H9 (cell line): Measurements from ENCODE around the gene MALRD1. TPM values are rescaled to one million over a fixed set of nuclear protein-coding genes. Genes with fewer than 3 reads are reported as not detected.

Experiments used
- DNase-seq: peaks from one replicate; pipeline ENCODE4 v3.0.0-alpha.2; 2017
- H2AFZ ChIP-seq: one replicate; pipeline ENCODE4 v1.6.1; 2013; ENCODE audit warnings: mild to moderate bottlenecking, low read length, control low read depth, moderate library complexity
- H2AK5ac ChIP-seq: 2 replicates; pipeline ENCODE4 v1.6.1; 2013; ENCODE audit warnings: low read length, control low read depth, mixed read lengths; ENCODE audit not compliant: insufficient read length
- H2BK120ac ChIP-seq: one replicate; pipeline ENCODE4 v1.6.1; 2013; ENCODE audit warnings: low read depth, mild to moderate bottlenecking, low read length, control low read depth, inconsistent platforms; ENCODE audit not compliant: poor library complexity, severe bottlenecking
- H2BK12ac ChIP-seq: 2 replicates; pipeline ENCODE4 v1.6.1; 2013; ENCODE audit warnings: low read length, control low read depth, mixed read lengths, low read depth; ENCODE audit not compliant: insufficient read length
- H2BK15ac ChIP-seq: 2 replicates; pipeline ENCODE4 v1.6.1; 2013; ENCODE audit warnings: low read depth, low read length, control low read depth
- H2BK20ac ChIP-seq: one replicate; pipeline ENCODE4 v1.6.1; 2013; ENCODE audit warnings: low read depth, mild to moderate bottlenecking, low read length, control low read depth, inconsistent platforms; ENCODE audit not compliant: poor library complexity, severe bottlenecking
- H2BK5ac ChIP-seq: 2 replicates; pipeline ENCODE4 v1.6.1; 2013; ENCODE audit warnings: low read length, control low read depth, mixed read lengths; ENCODE audit not compliant: insufficient read length
- H3K14ac ChIP-seq: 2 replicates; pipeline ENCODE4 v1.6.1; 2013; ENCODE audit warnings: low read length, control low read depth; ENCODE audit not compliant: insufficient read depth
- H3K18ac ChIP-seq: 2 replicates; pipeline ENCODE4 v1.6.1; 2013; ENCODE audit warnings: low read depth, mild to moderate bottlenecking, mixed read lengths, low read length, control low read depth; ENCODE audit not compliant: insufficient read length
- H3K23ac ChIP-seq: 2 replicates; pipeline ENCODE4 v1.6.1; 2013; ENCODE audit warnings: low read length, control low read depth, mixed read lengths, low read depth; ENCODE audit not compliant: insufficient read length
- H3K23me2 ChIP-seq: 2 replicates; pipeline ENCODE4 v1.6.1; 2013; ENCODE audit warnings: low read depth, mild to moderate bottlenecking, mixed read lengths, low read length, control low read depth; ENCODE audit not compliant: insufficient read length, poor library complexity, severe bottlenecking
- H3K27ac ChIP-seq: 2 replicates; pipeline ENCODE4 v1.5.1; 2013; ENCODE audit warnings: low read length, control low read depth, mixed read lengths, low read depth; ENCODE audit not compliant: insufficient read length
- H3K27me3 ChIP-seq: 2 replicates; pipeline ENCODE4 v1.6.1; 2013; ENCODE audit warnings: low read length, control low read depth, inconsistent platforms; ENCODE audit not compliant: insufficient read depth
- H3K4ac ChIP-seq: 2 replicates; pipeline ENCODE4 v1.6.1; 2013; ENCODE audit warnings: low read depth, mild to moderate bottlenecking, control low read depth, inconsistent platforms, low read length, moderate library complexity
- H3K4me1 ChIP-seq: 2 replicates; pipeline ENCODE4 v1.6.1; 2013; ENCODE audit warnings: low read length, control low read depth, inconsistent platforms; ENCODE audit not compliant: insufficient read depth
- H3K4me2 ChIP-seq: 2 replicates; pipeline ENCODE4 v1.6.1; 2013; ENCODE audit warnings: low read length, control low read depth, mixed read lengths; ENCODE audit not compliant: insufficient read length, insufficient read depth
- H3K56ac ChIP-seq: 2 replicates; pipeline ENCODE4 v1.6.1; 2013; ENCODE audit warnings: low read depth, mild to moderate bottlenecking, mixed read lengths, low read length, control low read depth; ENCODE audit not compliant: insufficient read length
- H3K79me1 ChIP-seq: 2 replicates; pipeline ENCODE4 v1.6.1; 2013; ENCODE audit warnings: low read depth, mild to moderate bottlenecking, moderate library complexity, low read length, control low read depth, inconsistent platforms; ENCODE audit not compliant: insufficient read depth, poor library complexity, severe bottlenecking
- H3K79me2 ChIP-seq: 2 replicates; pipeline ENCODE4 v1.6.1; 2013; ENCODE audit warnings: low read length, control low read depth, inconsistent platforms; ENCODE audit not compliant: insufficient read depth
- H3K9ac ChIP-seq: 2 replicates; pipeline ENCODE4 v1.6.1; 2013; ENCODE audit warnings: low read length, control low read depth, mixed read lengths; ENCODE audit not compliant: insufficient read length; ENCODE audit errors: extremely low read depth
- H3K9me3 ChIP-seq: one replicate; pipeline ENCODE4 v1.6.1; 2013; ENCODE audit warnings: low read depth, low read length, inconsistent platforms; ENCODE audit not compliant: control insufficient read depth
- H3T11ph ChIP-seq: one replicate; pipeline ENCODE4 v1.6.1; 2013; ENCODE audit warnings: mild to moderate bottlenecking, low read length, control low read depth, inconsistent platforms
- H4K20me1 ChIP-seq: one replicate; pipeline ENCODE4 v1.6.1; 2013; ENCODE audit not compliant: control insufficient read depth, insufficient read length, insufficient read depth
- H4K5ac ChIP-seq: 2 replicates; pipeline ENCODE4 v1.6.1; 2013; ENCODE audit warnings: low read depth, mild to moderate bottlenecking, mixed read lengths, low read length, control low read depth; ENCODE audit not compliant: insufficient read length
- H4K8ac ChIP-seq: replicated peaks from 2 replicates; pipeline ENCODE4 v1.6.1; 2013; ENCODE audit warnings: low read length, control low read depth, mixed read lengths, low read depth; ENCODE audit not compliant: insufficient read length
- H4K91ac ChIP-seq: 2 replicates; pipeline ENCODE4 v1.6.1; 2013; ENCODE audit warnings: low read depth, mild to moderate bottlenecking, moderate library complexity, mixed read lengths, low read length, control low read depth; ENCODE audit not compliant: insufficient read length
- H3K27ac Mint-ChIP-seq, 3 experiments: 2 replicates in 2 of 3; 3 replicates in 1 of 3; pipeline ENCODE4 v1.8.0; 2020 to 2021; ENCODE audit warnings: mixed read lengths in 3 of 3, mild to moderate bottlenecking in 1 of 3, moderate library complexity in 1 of 3
- H3K27me3 Mint-ChIP-seq: 2 replicates; pipeline ENCODE4 v1.8.0; 2021; ENCODE audit warnings: low read depth, mild to moderate bottlenecking, moderate library complexity, mixed read lengths
- H3K36me3 Mint-ChIP-seq, 3 experiments: 2 replicates in 2 of 3; 3 replicates in 1 of 3; pipeline ENCODE4 v1.8.0; 2020 to 2021; ENCODE audit warnings: low read depth in 3 of 3, mixed read lengths in 3 of 3; ENCODE audit not compliant: insufficient read depth in 1 of 3
- H3K4me1 Mint-ChIP-seq, 2 experiments: 2 replicates each; pipeline ENCODE4 v1.8.0; 2020; ENCODE audit warnings: mixed read lengths in 2 of 2
- H3K4me3 Mint-ChIP-seq, 2 experiments: 2 replicates in 1 of 2; 3 replicates in 1 of 2; pipeline ENCODE4 v1.8.0; 2020 to 2021; ENCODE audit warnings: mild to moderate bottlenecking in 2 of 2, mixed read lengths in 2 of 2, moderate library complexity in 1 of 2
- H3K9me3 Mint-ChIP-seq, 2 experiments: 2 replicates in 1 of 2; 3 replicates in 1 of 2; pipeline ENCODE4 v1.8.0; 2020; ENCODE audit warnings: mild to moderate bottlenecking in 2 of 2, mixed read lengths in 2 of 2, moderate library complexity in 1 of 2
- WGBS: extraction: QIAGEN DNeasy Blood & Tissue Kit; methylation state at CpG from one replicate; pipeline ENCODE4 v1.1.7; 2013; ENCODE audit warnings: missing lambda C conversion rate, low lambda C conversion rate, mixed read lengths; ENCODE audit not compliant: insufficient read length; ENCODE audit errors: extremely low coverage; 5-methylcytosine and 5-hydroxymethylcytosine counted together
- total RNA-seq: library from RNA; stranded (reverse); gene quantifications from 2 replicates; pipeline ENCODE4 v1.2.1, GENCODE V29; 2021
- TF ChIP-seq, protein P1 (sequence below): fragments of 200-600 bp; sonication (generic); conservative IDR thresholded peaks from 3 replicates; pipeline ENCODE4 v1.8.0; 2021; ENCODE audit warnings: antibody characterized with exemption, mild to moderate bottlenecking

Gene MALRD1
- total RNA-seq, 1 experiment from 2014 or later: 0.20 TPM

DNA sequence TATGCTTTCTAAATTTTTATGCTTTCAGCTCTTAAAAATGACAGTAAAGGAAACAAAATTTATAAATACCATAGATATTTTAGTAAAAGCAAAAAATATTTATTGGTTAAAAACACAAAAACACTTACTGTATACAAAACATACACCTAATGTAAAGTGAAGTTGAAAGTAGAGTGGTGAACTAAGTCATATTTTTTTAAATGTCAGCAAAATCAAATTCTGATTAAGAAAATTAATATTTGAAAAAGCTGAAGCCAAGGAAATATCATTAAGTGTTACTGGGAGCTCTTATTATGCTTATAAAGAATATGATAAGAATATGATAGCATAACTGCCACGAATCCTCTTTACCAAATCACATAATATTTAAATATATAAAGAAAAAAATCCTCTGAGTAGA lies 702.4 kb downstream of the MALRD1 start:
- Histone ChIP-seq H3K79me2 (no peaks in the 10 kb centered on the region), H3K27ac (no peak overlapping the region), H2BK20ac (no peak overlapping the region), H3K23me2 (no peaks in the 10 kb centered on the region), H2BK12ac (no peak overlapping the region), H3K56ac (no peak overlapping the region), H3K27me3 (no peaks in the 10 kb centered on the region), H4K8ac (no peak overlapping the region), H2BK5ac (no peak overlapping the region), H3K4me2 (no peak overlapping the region), H4K5ac (no peak overlapping the region), H3K14ac (no peak overlapping the region), H3K18ac (no peak overlapping the region), H2BK120ac (no peak overlapping the region), H3K23ac (no peak overlapping the region), H2BK15ac (no peak overlapping the region), H3T11ph (no peak overlapping the region), H3K4ac (no peak overlapping the region), H4K20me1 (no peaks in the 10 kb centered on the region), H2AFZ (no peak overlapping the region), H3K9me3 (no peaks in the 10 kb centered on the region), H3K4me1 (no peaks in the 10 kb centered on the region), H4K91ac (no peak overlapping the region), H3K9ac (no peak overlapping the region), H2AK5ac (no peak overlapping the region), H3K79me1 (no peaks in the 10 kb centered on the region)
- Mint-ChIP-seq H3K36me3 (no peaks in the 10 kb centered on the region), H3K4me3 (no peak overlapping the region), H3K27ac (no peak overlapping the region), H3K4me1 (no peaks in the 10 kb centered on the region), H3K27me3 (no peaks in the 10 kb centered on the region), H3K9me3 (no peaks in the 10 kb centered on the region; a peak in 1 of 5 replicates)
- WGBS: no CpG with 5 or more reads among the region's 1 CpG
- TF ChIP-seq, protein P1, sequence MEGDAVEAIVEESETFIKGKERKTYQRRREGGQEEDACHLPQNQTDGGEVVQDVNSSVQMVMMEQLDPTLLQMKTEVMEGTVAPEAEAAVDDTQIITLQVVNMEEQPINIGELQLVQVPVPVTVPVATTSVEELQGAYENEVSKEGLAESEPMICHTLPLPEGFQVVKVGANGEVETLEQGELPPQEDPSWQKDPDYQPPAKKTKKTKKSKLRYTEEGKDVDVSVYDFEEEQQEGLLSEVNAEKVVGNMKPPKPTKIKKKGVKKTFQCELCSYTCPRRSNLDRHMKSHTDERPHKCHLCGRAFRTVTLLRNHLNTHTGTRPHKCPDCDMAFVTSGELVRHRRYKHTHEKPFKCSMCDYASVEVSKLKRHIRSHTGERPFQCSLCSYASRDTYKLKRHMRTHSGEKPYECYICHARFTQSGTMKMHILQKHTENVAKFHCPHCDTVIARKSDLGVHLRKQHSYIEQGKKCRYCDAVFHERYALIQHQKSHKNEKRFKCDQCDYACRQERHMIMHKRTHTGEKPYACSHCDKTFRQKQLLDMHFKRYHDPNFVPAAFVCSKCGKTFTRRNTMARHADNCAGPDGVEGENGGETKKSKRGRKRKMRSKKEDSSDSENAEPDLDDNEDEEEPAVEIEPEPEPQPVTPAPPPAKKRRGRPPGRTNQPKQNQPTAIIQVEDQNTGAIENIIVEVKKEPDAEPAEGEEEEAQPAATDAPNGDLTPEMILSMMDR: no peak
- no peak for DNase-seq
